NCI-H524 (cell line): ENCODE results near the gene SYNE1.
"Not testable (repeated sequence)": the region's sequence is repeated elsewhere in the genome, so short reads cannot be mapped to it uniquely, and the experiment has no call there.

ENCODE experiments used
- DNase-seq, 2 experiments: peaks; one replicate each; lab custom pipeline; 2025; lab: John Stamatoyannopoulos, UW

Gene SYNE1

DNA sequence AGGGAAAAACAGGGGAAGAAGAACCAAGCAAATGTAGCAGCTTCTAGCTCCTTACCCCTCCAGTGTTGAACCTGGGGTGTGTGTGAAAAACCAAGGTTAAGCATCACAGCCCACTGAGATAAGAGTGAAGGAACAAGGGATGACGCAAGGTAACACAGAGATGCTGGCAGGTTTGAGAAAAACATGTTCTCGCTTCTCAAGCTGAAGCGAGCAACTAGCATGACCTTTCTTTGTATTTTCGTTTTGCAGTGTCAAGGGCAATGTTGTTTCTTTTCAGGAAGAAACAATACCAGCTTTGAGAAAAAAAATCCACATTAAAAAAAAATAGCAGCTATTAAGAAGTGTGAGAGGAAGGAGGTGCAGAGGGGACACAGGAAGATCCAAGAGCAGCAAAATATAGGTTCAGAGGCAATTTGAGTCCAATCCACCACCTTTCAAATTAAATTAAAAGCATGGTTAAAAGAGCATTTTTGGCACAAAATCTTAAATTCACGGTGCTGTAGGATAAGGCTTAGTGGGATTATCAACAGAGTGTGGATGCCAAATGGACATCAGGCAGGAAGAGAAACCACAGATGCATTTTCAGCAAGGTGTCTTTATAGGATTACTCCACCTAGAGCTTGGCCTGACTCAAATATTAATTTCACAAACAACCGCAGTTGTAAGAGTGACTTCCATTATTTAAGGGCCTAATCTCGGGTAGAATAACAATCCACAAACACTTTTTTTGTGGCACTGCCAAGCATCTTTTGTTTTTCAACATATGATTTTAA, 70.9 kb downstream of the SYNE1 start:
- DNase-seq: peak; percentile 33 to 60

DNA sequence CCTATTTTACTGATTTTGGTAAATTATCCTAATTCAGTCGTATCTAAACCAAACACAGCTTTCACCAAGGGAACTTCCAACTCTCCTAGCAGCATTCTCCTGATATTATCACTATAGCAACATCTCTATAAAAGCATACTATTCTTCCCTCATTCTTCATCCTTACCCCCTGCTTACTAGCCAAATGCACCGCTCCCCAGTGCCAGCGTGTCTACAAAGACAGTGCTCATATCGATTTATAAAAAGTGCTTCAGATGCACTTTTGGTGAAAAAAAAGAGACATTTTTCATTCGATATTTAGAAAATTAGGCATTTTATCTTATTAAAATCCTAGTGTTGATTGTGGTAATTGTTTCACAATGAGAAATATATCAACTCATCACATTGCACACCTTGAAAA, 74.0 kb downstream of the SYNE1 start:
- DNase-seq: no peak

GRCh38 chr6:152558798-152559197, 78.4 kb downstream of the SYNE1 start:
- not testable (repeated sequence) for DNase-seq

GRCh38 chr6:152557502-152557901, 79.7 kb downstream of the SYNE1 start:
- DNase-seq: no peak

DNA sequence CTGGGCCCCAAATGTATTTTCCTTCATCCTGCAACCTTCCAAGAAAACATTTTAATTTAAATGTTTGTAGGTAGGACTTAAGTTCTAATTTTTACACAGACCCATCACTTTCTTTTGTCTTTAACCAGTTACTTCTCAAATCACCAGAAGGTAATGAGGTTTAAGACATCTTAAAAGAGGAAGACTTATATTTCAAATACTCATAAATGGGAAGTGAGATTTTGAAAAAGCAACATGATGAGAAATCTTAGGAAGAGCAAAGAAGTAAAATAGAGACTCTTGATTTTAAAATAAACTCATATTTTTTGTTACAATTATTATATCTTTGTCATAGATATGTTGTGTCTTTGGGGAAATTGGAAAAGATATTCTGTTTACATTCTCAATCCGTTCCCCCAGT, 82.3 kb downstream of the SYNE1 start:
- no peak for DNase-seq

GRCh38 chr6:152552616-152553209, 84.4 kb downstream of the SYNE1 start:
- peak; percentile 74 to 88 for DNase-seq

DNA sequence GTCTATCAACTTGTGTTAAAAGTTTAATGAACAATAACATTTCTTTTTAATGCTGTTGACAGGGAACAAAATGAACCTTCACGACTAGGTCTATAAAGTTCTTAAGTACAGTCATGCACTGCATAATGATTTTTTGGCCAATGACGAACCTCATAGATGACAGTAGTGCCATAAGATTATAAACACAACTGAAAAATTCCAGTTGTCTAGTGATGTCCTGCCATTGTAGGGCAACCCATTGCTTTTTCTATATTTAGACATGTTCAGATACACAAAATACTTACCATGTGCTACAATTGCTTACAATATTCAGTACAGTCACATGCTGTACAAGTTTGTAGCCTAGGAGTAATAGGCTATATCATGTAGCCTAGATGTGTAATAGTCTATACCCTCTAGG, 93.6 kb downstream of the SYNE1 start:
- DNase-seq: no peak

- DNase-seq: no peak
Observed at GRCh38 chr6:152540381-152540780, 96.8 kb downstream of the SYNE1 start.

DNA sequence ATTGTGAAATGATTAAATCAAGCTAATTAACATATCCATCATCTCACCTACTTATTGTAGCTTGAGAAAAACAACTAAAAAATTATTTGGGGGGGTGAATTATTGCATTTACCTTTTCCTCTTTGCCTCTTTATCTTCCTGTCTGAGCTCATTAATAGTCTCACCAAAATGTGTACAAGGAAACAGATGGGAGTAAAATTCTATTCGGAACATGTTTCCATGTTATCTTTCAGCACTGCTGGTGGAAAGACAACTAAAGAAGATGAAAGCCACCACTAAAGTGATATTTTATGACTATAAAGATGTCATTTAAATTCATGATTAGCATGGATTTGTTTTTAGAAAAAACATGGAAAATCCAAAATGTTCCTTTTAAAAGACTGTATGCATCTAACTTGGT, 102.6 kb downstream of the SYNE1 start:
- DNase-seq: no peak

GRCh38 chr6:152532556-152533422, 104.4 kb downstream of the SYNE1 start:
- no peak for DNase-seq

DNA sequence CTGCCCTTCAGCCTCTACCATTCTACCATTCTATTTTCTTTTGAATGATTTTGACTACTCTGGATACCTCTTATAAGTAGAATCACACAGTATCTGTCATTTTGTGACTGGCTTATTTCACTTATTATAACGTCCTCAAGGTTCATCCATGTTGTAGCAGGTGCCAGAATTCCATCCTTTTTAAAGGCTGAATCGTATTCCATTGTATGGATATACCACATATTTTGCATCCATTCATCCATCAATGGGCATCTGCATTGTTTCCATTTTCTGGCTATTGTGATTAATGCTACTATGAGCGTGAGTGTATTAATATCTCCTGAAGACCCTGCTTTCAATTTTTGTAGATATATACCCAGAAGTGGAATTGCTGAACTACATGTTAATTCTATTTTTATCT, 105.5 kb downstream of the SYNE1 start:
- DNase-seq: no peak

DNA sequence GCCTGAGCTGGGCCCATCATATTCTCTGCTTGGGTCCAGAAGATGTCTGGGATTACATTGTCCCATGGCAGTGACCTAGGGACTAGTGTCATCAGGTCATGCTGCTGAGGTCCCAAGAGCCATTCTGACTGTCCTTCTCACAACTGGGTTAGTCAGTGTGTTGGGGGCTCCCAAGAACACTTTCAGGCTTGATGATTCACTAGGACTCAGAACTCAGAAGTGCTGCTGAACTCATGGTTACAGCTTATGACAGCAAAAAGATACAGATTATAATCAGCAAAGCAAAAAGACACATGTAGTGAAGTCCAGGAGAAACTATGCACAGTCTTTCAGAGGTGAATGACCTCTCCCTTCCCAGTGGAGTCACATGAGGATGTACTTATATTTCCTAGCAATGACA, 107.8 kb downstream of the SYNE1 start:
- no peak for DNase-seq

DNA sequence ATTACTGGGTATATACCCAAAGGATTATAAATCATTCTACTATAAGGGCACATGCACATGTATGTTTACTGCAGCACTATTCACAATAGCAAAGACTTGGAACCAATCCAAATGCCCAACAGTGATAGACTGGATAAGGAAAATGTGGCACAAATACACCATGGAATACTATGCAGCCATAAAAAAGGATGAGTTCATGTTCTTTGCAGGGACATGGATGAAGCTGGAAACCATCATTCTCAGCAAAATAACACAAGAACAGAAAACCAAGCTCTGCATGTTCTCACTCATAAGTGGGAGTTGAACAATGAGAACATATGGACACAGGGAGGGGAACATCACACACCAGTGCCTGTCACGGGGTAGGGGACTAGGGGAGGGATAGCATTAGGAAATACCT, 123.0 kb downstream of the SYNE1 start:
- not testable (repeated sequence) for DNase-seq

GRCh38 chr6:152509916-152510315, 127.2 kb downstream of the SYNE1 start:
- DNase-seq: no peak

GRCh38 chr6:152508477-152508876, 128.7 kb downstream of the SYNE1 start:
- DNase-seq: no peak

GRCh38 chr6:152503546-152503945, 133.6 kb downstream of the SYNE1 start:
- no peak for DNase-seq

DNA sequence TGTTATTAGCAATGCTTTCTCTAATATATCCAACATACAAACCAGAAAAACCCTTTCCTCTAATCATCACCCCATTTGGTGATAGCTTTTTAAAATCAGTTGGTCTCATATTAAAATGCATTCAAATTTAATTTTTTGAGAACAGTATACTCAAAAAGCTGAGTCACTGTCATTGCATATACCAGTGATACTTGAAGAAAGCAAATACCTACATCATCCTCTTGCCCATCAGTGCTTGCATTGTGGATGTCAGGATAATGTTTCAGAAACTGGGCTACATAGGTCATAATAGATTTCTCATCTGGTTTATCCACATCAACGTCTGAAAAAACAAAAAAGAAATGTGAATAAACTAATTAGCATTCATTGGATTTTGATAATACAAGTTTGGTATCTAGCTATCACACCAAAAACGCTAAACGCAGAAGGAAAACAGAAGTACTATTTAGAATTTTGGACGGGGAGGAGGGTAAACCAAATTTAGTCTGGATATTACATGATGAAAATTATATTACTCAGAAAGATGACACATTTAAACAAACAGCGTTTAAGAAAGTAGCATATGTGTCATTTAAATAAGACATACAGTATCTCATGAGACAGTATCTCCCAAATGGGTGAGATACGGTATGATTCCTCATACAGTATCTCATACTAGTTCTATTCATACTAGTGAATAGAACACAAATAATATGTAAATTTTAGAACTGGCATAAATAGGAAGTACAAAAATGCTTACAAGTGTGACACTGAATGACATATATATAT, 134.6 kb downstream of the SYNE1 start:
- no peak for DNase-seq

DNA sequence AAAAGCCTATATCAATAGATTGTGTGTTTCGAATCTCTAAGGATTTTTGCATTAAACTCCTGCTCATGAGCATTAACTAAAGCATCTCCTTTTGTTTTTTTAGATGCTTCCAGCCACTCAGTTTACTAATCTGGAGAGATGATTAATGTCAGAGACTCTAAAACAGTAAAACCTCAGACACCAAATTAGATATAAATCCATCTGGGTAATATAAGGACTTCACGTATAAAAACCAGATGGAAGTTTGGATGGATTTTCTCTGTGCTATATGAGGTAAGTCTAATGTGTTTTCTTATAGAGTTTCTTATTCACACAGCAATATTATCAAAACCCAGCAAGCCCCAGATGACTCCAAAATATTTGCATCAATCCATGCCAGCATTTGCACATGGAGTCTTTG, 137.2 kb downstream of the SYNE1 start:
- DNase-seq: no peak

GRCh38 chr6:152496731-152497130, 140.4 kb downstream of the SYNE1 start:
- no peak for DNase-seq

DNA sequence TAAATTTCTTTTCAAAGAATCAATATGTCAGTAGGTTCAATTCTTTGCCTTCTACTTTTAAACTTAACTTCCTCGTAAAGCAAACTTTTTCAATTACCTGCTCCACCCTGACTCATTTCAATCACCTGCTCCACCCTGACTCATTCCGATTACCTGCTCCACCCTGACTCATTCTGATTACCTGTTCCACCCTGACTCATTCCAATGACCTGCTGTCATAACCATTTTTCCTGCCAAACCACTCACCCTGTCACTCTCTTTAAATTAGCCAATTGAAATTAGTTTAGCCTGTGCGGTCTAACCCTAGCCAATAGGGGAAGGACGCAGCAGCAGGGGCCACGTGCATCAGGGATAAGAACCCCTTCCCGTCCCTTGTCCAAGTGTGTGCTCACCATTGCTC, 141.7 kb downstream of the SYNE1 start:
- not testable (repeated sequence) for DNase-seq

DNA sequence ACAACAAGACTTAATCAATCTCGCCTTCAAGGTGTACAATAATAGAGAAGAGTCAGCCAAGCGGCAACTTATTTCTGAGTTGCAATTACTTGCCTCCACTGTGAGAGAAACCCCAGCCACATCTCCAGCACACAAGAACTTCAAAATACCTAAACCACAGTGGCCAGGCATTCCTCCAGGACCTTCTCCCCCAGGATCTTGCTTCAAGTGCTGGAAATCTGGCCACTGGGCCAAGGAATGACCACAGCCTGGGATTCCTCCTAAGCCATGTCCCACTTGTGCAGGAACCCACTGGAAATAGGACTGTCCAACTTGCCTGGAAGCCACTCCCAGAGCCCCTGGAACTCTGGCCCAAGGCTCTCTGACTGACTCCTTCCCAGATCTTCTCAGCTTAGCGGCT, 144.9 kb downstream of the SYNE1 start:
- DNase-seq: not testable (repeated sequence)

GRCh38 chr6:152491501-152491900, 145.7 kb downstream of the SYNE1 start:
- not testable (repeated sequence) for DNase-seq
